Mammary epithelial cell (primary cell): Measurements from ENCODE around the gene PDGFB.

ENCODE experiments used
- CTCF ChIP-seq, 2 donors: IDR thresholded peaks in 1 of 2; conservative IDR thresholded peaks in 1 of 2; 2 replicates each; pipeline ENCODE4 v1.5.1; 2011 to 2012; ENCODE audit warnings: inconsistent platforms in 2 of 2, low read length in 2 of 2, mild to moderate bottlenecking in 2 of 2, control low read depth in 1 of 2, low read depth in 1 of 2; ENCODE audit not compliant: insufficient read depth in 1 of 2; ENCODE audit errors: extremely low read depth in 1 of 2
- EZH2 ChIP-seq: IDR thresholded peaks from 2 replicates; pipeline ENCODE4 v1.6.1; 2012; ENCODE audit warnings: low read length, inconsistent platforms, borderline replicate concordance

GRCh38 chr22:39245130-39246039 is 603 bp upstream of the PDGFB start:
- TF ChIP-seq CTCF (conservative IDR thresholded peaks at IDR 0.05 in 1 of 2, IDR thresholded peaks at IDR 0.05 in 1 of 2; ENCODE audit: extremely low read depth in 1 of 2, insufficient read depth in 1 of 2, low read depth in 1 of 2, low read length in 2 of 2) (no peak), EZH2 (no peak)
